Renal pelvis (tissue), 4 donors: ENCODE data around the gene AP4B1. TPM values are rescaled to one million over a fixed set of nuclear protein-coding genes. Genes with fewer than 3 reads are reported as not detected.

Experiments used
- DNase-seq: peaks from one replicate; pipeline ENCODE4 v3.0.0-alpha.2; 2013
- polyA plus RNA-seq, 3 donors: library from polyadenylated mRNA; unstranded; fragments of 120-200 nt; gene quantifications; one replicate each; pipeline ENCODE4 v1.2.1, GENCODE V29; 2013; ENCODE audit not compliant: insufficient read length in 3 of 3

The AP4B1 gene
- polyA plus RNA-seq, 3 donors = 24.8 to 47.2 (median 43.7) TPM

DNA sequence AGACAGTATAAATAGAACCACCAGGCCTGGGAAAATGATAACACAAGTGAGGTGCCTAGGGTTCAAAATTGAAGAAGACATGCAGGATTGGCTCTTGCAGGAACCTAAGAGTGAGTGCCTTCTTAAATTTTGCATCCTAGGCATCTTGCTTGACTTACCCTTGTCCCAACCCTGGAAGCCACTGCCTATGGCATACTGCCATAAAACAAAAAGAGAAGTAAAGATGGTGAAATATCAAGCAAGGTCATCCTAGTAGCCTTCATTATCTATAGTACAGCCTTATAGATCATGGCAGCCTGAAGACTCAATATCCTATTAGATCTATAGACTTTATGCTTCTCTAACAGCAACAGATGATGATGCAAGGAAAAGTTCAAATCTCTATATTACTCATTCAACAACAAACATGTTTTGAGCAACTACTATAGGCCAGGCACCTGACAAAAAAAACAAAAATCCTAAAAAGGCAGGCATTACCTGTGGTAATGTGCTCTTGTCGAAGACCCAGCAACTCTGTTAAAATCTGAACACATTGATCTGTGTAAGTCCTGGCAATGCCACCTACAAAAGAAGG is 6.3 kb downstream of the AP4B1 start:
- DNase-seq = no peak

DNA sequence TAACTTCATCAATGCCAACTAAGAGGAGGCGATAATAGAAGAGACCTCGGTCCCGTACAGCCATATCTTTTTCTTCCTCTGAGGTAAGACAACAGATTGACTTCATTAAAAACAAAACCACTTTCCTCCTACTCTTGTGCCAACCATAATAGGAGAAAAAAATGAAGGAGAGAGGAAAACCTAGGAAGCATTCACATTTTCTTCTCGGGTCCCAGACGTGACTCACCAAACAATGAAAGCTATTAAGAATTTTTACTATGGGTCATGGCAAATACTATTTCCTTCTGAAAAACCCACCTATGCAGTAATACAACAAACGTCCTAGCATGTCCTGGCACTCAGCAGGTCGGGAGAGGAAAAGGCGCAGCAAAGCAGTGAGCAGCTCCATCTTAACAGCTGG is 8.6 kb downstream of the AP4B1 start:
- no peak for DNase-seq

DNA sequence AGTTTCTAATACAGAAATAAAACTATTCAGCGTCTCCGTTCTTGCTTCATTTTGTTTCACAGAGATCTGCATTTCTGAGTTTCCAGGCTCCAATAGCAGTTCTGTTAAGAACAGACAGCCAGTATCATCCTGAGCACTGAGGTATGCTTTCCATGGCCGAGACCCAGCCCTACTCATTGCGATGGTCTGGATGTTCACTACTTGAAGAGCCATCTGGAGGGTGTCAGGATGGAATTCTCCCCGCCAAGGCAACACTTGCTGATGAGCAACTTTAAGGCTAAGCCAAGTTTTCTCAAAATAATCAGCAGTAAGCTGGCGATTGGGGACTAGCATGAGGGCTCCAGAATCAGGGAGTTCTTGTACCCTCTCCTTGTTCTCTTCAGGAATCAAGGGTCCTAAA is 9.5 kb downstream of the AP4B1 start:
- no peak for DNase-seq

DNA sequence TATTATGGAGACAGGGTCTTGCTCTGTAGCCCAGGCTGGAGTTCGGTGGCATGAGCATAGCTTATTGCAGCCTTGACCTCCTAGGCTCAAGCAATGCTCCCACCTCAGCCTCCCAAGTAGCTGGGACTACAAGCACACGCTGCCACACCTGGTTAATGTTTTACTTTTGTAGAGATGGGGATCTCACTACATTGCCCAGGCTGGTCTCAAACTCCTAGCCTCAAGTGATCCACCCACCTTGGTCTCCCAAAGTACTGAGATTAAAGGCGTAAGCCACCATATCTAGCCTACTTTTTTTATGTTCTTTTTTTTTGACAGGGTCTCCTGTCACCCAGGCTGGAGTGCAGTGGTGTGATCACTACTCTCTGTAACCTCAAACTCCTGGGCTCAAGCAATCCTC is 11.3 kb downstream of the AP4B1 start:
- no peak for DNase-seq

DNA sequence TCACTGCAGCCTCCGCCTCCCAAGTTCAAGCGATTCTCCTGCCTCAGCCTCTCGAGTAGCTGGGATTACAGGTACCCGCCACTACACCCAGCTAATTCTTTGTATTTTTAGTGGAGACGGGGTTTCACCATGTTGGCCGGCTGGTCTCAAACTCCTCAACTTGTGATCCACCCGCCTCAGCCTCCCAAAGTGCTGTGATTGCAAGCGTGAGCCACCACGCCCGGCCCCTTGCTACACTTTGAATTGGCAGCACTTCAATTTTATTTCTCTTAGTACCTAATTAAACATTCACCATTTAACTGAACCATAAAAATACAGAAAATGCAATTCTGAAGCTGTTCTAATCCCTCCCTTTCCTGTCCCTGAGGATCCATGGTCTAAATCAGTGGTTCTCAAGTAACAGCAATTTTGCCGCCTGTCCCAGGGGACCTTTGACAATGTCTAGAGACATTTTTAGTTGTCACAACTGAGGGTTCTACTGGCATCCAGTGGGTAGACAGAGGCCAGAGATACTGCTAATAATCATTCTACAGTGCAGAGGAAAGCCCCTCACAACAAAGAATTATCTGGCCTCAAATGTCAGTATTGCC is 12.9 kb downstream of the AP4B1 start:
- DNase-seq = no peak

DNA sequence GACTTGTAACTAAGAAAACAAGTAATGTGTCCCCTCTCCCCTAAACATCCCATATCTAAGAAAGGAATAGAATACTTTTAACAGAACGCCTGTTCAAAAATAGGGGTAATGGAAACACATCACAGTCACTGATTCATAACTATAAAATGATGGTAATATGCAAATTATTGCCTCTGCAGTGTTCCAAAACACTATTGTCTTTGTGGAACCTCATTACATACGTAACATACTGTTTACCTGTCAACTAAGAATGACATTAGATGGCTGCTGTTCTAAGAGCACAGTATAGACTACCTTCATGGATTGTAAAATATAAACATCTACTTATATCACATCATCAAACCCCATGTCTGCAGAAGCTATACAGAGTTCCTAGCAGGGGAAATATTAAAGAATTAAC is 13.8 kb downstream of the AP4B1 start:
- DNase-seq = no peak

DNA sequence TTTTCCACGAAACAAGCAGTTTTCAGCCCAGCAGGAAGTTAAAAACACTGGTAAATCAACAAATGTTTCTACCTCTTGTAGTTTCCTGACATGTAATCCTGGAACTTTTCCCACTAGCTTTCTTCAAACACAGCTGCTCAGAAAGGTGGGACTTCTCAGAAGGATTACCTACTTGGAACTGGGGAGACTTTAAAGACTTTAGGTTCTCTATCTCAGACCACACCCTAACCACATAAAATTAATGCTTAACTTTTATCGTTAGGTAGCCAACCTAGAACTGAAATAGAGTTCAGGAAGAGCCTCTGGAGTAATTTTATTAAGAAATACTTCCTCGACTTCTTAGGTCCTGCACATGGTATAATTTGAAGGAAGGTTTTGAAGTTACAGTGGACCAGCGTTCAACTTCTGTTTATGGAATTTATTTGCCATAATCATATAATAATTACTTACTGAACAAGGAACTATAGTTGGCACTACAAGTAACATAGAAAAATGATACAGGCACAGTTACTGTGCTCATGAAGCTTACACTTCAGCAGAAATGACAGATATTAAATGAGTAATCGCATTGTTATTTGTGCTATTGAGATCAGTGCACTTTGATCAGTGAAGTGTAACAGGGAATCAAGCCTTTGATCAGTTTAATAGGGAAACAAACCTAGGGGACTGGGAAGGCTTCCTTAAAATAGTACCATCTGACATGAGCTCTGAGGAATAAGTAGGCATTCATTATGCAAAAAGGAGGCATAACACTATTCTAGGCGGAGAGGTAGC is 17.0 kb downstream of the AP4B1 start, which contains the start of gene BCL2L15:
BCL2L15 (minus strand) TSS at position 180 of the 774 bp plus-strand sequence. CDS start 206 bp downstream, outside the sequence.
- no peak for DNase-seq

DNA sequence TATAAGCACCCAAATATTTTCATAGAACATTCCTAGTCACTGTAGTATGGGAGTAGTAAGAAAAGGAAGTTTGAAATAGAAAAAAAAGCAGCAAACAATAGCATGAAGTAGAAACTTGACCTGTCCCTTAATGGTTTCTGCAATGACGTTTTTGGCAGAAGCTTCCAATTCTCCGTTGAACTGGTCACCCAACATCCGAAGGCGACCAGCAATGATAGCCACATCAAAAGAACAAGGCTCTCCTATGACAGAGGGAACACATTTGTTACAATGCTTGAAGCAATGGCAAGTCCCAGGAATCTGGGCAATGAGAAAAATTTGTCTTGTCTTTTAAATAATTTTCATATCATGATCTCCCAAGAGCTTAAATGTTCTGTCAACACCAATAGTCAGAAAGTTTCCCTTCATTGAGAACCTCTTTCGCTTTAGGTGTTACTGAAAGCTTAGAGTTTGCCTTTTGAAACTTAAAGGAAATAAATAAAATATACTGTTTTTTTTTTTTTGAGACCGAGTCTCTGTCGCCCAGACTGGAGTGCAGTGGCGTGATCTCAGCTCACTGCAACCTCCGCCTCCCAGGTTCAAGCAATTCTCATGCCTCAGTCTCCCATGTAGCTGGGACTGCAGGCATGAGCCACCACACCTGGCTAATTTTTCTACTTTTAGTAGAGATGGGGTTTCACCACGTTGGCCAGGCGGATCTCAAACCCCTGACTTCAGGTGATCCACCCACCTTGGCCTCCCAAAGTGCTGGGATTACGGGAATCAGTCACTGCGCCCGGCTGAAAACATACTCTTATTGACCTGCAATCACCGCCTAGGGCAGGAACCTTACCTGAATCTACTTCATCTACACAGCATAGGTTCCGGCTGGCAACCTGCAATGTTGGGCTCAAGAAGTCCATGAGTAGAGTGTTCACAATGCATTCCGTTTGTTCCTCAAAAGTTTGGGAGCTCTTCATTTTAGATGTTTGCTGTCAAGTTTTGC is 17.9 kb downstream of the AP4B1 start:
- no peak for DNase-seq

DNA sequence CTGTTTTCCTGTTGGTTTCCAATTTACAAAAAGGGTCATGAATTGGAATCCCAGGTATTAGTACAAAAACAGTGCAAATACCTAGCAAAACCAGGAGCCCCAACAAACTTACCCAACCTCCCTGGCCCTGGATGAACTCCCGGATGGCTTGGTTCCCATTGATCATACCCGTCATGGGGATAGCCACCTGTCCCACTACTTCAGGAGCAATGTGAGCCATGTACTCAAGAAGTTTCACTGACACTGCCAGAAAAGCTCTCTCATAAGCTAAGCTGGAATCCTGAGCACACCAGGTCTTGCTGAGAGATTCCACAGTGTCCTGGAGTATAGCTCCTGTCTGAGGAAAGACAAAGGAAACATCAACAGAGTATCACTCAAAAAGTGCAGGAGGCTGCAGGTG is 22.9 kb downstream of the AP4B1 start:
- no peak for DNase-seq

DNA sequence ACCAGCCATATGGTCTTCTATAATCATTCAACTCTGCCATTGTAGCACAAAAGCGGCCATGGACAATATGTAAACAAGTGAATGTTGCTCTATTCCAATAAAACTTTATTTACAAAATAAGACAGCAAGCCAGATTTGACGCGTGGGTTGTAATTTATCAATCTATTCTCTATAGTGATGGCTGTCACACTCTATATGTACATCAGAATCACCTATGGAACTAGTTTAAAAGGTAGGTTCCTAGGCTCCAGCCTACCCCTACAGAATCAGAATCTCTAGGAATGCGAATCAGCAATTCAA is 24.9 kb downstream of the AP4B1 start:
- DNase-seq = no peak

DNA sequence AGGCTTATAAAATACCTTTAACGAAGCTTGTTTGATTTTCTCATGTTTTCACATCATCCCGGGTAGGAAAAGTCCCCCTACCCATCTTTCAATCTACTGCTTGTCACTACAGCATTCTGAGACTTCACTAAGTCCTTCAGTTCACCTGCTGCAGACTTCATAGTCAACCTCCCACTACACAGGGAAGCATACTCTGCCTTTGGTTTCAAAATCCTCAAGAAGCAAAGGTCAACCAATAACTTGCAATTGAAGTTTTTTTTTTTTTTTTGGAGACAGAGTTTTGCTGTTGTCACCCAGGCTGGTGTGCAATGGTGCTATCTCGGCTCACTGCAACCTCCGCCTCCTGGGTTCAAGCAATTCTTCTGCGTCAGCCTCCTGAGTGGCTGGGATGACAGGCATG is 28.4 kb downstream of the AP4B1 start:
- DNase-seq = no peak

DNA sequence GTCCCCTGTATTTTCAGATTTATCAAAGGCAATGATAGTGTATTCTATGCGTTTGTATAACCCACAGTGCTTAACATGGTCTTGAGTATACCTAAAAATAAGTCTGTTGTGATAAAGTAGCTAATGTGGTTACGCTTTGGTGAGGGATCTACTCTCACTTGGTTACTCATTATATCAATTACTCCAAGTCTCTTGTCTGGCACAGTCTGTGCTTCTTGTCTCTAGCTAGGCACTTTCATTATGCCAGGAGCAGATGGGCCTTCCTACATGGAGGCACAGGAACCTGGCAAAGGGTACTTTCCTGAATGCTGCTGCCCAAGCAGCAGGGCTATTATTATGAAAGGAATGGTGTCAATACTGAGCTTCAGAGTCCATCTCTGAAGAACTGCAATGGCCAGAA is 28.9 kb downstream of the AP4B1 start:
- no peak for DNase-seq

DNA sequence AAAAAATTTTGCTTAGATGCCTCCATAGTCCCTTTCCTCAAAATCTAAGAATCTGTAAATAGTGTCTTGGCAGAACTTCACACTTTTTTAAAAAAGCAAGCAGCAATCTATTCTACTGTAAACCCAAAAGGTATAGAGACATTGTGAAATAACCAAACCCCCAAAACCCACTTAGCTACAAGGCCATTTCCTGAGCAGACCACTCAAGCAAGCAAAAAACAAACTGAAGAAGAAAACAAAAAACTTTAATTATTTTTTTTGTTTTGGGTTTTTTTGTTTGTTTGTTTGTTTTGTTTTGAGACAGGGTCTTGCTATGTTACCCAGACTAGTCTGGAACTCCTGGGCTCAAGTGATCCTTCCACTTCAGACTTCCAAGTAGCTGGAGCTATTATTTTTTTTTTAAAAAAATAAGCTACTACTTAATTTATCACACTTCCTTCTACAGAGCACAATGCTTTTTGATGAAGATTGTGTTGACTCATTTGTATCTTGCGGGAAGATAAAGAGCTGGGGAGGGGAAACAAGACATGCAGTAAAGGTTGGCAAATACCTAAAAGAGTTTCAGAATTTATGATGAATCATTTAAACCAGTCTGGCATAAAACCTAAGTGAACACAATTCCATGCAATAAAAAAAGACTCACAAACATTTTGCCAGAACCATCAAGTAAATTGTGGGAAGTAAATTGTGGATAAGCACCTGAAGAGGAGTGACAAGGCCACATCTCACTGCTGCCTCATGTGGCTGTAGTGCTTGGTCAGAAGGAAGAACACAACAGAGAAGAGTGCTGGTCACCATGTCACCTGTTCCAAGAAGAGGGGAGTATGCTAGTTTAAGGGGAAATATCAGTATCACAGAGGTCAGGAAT is 30.4 kb downstream of the AP4B1 start:
- DNase-seq = no peak

DNA sequence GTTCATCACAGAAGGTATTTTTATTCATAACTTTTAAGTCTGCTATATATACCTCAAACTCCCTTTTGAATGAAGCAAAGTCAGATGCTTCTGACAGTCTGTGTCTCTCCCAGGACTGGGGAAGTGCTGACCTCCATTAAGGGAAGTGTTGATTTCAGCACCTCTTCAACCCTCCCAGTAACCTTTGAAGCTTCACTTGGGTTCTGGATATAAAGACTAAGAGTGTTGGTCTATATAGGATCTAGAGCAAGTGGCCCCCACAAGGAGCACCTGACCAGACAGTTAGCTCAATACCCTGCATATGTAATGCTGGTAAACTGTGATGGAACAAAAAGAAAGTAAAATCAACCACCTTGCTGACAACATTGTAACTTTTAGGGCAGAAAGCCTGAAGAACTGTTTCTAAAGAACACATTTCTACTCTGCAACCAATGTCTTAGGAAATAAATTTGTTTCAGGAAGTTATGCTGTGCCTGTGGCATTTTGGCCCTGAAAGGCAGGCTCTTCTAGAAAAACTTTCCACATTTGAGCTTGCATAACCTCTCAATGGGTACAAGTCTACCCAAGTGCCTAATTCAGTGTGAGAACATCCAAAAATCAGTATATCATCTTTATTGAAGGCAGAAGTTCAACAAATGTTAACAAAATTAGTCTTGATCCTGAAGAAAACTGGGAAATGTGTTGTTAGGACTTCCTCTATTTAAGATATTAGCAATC is 32.2 kb downstream of the AP4B1 start:
- no peak for DNase-seq

DNA sequence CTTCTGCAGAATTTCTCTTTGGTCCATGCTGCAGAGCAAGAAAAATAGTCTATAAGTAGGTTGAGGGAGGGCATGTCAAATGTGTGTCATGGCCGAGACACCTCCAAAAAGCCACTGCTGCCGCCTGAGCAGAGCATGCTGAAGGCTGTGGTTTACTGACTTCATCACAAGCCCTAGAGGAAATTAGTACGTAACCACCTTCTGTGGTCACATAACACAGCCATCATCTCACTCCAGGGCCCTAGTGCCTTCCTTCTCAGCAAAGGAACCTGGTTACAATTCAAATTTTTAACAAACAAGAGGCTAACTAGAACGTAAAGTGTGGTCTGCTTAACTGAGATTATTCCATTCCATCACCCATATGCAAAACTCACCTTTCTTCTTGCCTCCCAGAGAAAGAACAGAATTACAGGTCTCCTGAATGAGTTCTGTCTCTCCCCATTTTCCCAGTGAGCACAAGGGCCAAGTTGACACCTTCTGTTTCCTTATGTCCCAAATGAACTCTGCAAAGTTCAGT is 32.9 kb downstream of the AP4B1 start, which contains the start of gene PTPN22:
PTPN22 (minus strand) TSS at position 116 of the 517 bp plus-strand sequence.
- DNase-seq = no peak

DNA sequence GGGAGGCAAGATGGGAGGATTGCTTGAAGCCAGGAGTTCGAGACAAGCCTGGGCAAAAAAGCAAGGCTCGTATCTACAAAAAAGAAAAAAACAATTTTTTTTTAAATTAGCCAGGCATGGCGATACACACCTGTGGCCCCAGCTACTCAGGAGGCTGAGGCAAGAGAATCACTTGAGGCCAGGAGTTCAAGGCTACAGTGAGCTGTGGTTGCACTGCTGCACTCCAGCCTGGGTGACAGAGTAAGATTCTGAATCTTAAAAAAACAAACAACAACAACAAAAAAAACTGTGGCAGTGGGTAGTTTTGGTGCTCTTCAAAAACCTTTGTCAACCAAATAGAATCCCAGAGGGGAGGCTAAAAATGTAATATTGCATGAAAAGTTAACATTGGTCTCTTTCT is 33.8 kb downstream of the AP4B1 start:
- no peak for DNase-seq

DNA sequence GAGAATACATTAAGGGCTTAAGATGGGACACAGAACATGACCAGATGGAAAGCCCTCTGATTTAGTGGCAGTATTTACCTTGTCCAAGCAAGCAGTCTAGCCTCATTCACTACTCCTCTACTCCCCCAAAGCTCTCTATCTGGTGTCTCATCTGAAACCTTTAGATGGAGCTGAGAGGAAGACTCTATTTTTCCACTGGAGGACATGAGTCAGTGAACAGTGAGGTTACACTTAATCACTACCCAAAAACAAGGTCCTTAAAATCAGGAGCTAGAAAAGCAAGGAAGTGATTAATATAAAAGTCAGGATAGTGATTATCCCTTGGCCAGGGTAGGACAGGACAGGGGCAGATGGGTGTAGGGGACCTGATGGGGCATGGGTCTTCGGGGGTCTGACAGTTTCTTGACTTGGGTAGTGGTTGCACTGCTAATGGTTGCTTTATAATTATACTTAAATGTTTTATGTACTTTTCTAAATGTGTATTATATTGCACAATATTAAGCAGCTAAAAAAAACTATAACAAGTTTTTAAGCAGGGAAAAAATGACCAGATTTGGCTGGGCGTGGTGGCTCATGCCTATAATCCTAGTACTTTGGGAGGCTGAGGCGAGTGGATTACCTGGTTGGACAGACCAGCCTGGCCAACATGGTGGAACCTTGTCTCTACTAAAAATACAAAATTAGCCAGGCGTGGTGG is 36.1 kb downstream of the AP4B1 start:
- DNase-seq = no peak

DNA sequence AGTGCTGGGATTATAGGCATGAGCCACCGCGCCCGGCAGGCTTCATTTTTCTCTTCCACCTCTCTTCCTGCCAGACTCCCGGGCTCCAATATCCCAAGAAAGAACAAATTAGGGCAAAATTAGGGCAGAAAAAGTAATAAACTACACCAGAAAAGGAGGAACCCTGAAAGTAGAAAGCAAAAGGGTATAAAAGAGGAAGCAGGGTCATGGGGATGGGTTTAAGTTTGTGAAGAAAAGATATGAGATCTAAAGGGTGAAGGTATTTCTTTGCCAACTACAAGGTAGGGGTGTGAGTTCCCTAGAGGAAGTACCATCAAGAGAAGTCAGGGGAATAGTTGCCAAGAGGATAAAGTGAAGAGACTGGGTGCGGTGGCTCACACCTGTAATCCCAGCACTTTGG is 43.0 kb downstream of the AP4B1 start:
- DNase-seq = no peak

DNA sequence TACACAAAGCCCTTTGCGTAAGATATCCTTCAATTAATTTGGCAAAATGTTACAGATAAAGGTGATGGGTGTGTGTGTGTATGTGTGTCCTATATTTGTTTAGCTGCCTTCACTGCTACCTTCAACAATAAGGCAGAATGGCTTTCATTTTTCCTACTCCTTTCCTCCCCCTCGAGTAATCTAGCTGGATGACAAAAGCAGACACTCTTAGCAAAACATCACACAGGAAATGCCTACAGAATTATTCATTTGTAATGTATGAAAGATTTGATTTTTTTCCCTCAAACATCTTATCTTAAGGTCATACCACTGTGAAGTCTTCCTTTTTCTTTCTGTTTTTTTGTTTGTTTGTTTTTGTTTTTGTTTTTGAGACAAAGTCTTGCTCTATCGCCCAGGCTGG is 43.7 kb downstream of the AP4B1 start:
- no peak for DNase-seq
